Measurements from ENCODE around the gene UNC119B. TPM values are rescaled to one million over a fixed set of nuclear protein-coding genes. Genes with fewer than 3 reads are reported as not detected.
"Not testable (repeated sequence)": the region's sequence is repeated elsewhere in the genome, so short reads cannot be mapped to it uniquely, and the experiment has no call there.

The UNC119B gene
- 23.8 TPM for polyA plus RNA-seq (2013, experiment 1 of 2; ENCODE audit: insufficient read length)
- polyA plus RNA-seq (2013, experiment 2 of 2; ENCODE audit: insufficient read length) = 15.2 TPM

DNA sequence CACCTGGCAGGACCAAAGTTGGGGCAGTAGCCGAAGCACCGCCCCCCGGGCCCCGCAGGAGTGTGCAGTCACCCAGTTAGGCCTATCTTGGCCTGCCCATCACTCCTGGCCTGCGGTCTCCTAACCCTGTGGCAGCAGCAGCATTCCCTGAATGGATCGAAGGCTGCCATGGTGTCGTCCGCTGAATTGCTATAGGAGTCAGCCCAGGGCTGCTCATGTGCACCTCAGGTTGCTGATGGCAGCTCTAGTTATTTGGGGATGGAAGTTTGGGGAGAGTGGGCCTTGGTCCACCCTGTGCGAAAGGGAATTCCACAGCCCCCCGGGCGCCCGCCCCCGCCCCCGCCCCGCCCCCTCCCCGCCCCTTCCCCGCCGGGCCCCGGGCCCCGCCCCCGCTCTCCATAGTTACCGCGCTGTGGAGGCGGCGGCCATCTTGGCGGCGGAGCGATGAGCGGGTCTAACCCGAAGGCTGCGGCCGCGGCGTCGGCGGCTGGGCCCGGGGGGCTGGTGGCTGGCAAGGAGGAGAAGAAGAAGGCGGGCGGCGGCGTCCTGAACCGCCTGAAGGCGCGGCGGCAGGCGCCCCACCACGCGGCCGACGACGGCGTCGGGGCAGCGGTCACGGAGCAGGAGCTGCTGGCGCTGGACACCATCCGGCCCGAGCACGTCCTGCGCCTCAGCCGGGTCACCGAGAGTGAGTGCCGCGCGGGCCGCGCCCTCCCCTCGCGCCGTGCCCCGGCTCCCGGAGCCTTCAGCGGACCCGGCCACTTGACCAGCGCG, at the start of gene UNC119B:
Gene UNC119B (plus strand): TSS at position 428 of the 774 bp plus-strand sequence. CDS start 17 bp downstream, at position 445.
- peak; percentile 61 for DNase-seq

DNA sequence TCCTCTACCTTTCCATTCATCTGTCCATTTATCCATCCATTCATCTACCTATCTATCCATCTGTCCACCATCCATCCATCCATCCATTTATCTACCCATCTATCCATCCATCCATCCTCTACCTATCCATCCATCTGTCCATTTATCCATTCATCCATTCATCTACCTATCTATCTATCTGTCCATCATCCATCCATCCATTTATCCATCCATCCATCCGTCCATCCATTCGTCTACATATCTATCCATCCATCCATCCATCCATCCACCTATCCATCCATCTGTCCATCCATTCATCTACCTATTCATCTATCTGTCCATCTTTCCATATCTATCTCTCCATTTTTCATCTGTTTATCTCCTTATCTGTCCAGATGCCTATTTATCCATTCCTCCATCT, 48.8 kb upstream of the UNC119B start:
- DNase-seq = no peak

DNA sequence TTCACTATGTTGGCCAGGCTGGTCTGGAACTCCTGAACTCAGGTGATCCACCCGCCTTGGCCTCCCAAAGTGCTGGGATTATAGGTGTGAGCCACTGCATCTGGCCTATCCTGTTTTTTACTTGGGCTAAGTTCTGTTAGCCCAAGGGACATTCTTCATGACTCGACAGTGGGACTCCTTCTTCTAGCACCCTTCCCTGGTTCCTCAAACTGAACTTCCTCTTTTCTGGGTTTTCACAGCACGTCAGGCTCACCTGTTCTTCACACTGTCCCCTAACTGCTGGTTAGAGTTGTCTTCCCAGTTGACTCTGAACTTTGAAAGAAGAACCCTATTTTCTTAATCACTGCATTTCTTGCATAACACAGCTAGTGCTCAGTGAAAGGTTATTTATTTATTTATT, 47.4 kb upstream of the UNC119B start:
- no peak for DNase-seq

DNA sequence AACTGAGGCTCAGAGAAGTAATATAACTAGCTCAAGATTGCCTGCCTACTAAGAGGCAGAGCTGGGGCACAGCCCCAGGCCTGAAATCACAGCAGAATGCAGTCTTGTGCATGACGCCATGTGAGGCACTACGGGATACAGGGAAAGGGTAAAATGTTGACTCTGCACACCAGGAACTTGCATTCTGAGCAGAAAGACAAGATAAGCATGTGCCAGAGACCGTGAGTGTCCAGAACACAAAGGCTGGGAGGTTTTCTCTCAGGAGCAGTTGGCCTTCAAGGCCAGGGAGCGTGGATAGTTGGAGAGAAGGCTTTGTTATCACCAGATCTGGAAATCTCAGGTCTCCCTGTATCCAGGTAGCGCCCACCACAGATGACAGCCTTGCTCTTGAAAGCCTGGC, 46.5 kb upstream of the UNC119B start:
- no peak for DNase-seq

DNA sequence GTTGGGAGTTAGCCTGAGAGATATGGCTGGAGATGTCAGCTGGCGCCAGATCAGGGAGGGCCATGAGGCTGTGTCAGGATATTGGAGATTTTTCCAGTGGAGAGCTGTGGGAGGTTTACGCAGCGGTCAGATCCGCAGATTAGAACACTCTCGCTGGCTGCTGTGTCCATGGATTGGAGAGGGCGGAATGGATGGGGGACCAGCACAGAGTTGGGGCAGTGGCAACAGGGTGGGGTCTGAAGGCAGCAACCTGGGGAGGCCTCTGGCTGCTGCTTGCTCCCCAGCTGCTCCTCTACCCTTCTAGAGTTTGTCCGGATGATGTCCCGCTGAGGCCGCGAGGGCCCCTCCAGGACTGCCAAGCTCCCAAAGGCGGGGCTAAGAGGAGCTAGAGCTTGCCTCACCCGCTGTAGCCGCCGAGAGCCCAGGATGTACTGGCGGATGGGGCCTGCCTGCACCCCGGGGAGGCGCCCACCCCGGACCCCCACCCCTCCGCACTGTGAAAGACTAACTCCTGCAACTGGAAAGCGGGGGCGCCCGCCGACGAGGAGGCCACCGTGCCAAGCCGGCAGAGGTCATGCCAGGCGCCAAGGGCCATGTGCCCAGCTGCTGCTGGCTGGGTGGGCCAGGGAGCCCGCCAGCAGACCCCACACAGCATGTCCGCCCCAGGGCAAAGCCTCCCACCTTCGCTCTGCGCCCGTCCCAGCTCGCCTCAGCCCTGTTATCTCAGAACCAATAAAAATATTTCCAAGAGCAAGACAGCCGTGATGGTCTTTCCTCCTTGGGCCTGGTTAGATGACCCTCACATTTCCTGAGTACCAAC, 43.5 kb upstream of the UNC119B start:
- DNase-seq = no peak

DNA sequence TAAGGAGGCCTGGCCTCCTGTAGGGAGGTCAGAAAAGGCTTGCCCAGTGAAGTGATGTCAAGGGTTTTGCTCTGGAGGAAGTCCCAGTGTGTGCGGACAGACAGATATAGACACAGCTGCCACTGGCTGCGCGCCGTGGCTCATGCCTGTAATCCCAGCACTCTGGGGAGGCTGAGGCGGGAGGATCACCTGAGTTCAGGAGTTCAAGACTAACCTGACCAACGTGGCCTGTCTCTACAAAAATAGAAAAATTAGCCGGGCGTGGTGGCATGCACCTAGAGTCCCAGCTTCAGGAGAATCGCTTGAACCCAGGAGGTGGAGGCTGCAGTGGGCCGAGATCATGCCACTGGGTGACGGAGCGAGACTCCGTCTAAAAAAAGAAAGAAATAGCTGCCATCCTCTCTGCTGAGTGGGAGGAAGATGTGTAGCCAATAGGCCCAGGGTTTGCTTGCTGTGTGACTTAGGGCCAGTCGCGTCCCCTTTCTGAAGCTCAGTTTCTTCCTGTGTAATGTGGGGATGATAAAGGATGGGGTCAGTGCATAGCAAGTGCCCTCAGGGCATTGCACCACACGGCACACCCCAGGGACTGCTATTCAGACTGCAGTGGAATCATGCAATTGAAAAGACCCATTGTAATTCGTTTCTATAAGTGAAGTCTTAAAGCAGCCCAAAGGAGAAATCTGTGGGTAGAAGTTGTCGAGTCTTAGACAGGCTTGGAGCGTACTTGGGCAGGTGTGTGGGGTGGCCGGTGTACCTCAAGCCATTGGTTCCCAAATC, 42.0 kb upstream of the UNC119B start:
- no peak for DNase-seq

DNA sequence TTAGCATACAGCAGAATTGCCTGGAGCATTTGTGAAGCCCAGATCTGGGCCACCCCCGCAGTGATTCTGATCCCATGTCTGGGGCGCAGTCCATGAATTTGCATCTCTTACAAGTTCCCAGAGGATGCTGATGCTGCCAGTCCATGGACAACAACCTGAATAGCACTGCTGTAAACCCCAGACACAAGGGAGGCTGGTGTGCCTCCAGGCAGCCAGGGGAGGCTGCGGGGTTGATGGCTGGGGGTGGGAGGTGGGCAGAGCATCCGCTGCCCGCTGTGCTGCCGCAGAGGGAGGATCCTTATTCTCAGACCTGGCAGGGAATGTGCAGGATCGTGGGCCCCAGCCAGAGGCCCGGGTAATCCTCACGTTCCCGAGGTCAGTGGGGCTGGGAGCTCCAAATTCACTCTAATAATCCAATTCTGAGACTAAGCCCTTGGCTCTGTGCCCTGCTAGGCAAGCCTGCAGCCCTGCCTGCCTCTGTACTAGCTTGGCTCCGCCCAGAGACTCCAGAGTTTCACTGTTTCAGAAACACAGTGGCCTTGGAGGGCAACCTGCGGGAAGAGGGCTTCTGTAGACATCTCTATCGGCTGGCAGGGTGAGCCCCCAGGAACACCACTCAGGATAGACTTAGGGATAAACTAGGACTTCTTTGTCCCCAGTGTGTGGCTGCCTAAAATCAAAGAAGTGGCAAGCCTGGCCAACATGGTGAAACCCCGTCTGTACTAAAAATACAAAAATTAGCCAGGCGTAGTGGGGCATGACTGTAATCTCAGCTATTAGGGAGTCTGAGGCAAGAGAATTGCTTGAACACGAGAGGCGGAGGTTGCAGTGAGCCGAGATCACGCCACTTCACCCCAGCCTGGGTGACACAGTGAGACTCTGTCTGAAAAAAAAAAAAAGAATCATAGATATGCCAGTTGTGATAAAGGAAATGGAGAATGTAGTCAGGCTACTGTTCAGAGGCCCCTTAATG, 41.1 kb upstream of the UNC119B start:
- no peak for DNase-seq

DNA sequence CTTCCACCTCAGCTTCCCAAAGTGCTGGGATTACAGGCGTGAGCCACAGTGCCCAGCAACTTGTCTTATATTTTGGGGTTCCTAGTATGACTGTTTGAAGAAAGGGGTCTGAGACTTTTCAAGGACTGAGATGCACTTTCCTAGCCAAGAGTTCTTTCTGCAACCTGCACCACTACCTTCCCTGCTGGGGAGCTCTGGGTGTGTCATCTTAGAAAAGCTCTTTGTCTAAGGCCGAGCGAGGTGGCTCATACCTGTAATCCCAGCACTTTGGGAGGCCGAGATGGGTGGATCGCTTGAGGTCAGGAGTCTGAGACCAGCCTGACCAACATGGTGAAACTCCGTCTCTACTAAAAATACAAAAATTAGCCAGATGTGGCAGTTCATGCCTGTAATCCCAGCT, 40.0 kb upstream of the UNC119B start:
- DNase-seq = not testable (repeated sequence)

DNA sequence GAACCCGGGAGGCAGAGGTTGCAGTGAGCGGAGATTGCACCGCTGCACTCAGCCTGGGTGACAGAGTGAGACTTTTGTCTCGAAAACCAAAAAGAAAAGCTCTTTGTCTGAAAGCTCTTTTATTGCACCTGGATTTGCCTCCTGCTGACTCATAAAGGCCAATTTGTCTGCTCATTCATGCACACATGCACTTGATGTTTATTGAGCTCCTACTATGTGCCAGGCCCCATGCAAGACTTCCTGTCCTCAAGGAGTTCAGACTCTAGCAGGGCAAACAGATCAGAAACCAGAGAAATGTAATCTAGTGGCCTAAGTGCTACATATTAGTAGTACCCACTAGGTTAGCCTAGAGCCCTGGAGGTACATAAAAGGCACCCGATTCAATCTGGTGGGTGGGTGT, 39.6 kb upstream of the UNC119B start:
- DNase-seq = no peak

DNA sequence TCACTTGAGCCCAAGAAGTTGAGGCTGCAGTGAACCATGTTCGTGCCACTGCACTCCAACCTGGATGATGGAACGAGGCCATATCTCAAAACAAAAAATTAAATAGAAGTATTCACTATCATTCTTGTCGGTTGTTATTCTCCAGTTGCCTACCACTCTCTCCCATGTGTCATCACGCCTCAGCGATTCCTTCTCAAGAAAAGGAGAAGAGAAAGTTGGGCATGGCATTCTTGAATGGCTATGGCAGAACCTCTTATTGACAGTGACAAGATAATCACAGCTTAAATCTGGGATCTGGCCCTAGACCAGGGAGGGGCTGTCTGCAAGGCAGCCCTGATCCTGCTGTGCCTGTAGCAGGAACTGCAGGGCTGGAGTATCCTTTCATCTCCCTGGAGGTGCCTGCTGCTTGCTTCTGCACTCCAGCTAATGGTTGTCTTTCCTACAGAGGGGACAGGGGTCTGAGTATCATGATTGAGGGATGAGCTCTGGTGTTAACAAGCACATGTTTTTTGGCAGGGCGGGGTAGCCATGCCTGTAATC, 36.1 kb upstream of the UNC119B start:
- DNase-seq = no peak

DNA sequence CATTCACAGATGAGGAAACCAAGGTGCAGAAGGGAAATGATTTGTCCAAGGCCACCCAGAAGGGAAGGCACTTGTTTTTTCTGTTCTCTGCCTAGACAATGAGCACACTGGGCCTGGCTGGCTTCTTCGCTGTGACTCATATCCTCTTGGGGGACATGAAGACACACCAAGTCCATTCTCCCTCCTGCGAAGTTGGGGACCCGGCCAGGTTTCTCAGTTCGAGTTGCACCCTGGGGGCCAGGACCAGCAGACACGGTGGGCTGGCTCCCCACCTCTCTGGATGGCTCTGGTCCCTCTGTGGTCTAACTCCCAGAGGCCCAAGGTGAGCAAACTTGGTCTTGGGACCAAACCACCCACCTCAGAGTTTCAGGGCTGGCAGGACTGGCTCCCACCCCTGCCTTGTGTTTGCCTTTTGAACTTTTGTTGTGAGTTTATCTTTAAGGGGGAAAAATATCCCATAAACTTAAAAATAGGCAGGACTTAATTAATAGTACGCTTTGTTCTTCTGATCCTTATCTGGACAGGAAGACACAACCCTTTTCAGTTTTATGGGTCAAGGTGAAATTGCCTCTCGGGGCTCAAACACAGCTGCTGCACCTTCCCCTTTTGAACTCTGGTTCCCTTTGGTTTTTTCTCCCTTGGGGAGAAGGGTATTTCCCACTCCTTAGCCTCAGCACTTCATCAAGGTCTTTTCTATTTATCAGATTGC, 32.3 kb upstream of the UNC119B start:
- peak; percentile 49 for DNase-seq

DNA sequence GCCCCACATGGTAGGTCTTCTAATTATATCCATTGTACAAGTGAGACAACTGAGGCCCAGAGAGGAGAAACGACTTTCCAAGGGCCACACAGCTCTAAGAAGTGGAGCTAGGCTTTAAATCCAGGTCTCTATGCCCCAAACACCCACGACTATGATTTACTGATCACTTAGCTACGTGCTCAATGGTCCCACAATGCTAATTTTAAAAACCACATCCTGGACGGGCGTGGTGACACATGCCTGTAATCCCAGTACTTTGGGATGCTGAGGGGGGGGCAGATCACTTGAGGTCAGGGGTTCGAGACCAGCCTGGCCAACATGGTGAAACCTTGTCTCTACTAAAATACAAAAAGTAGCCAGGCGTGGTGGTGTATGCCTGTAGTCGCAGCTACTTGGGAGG, 31.7 kb upstream of the UNC119B start:
- DNase-seq = no peak

DNA sequence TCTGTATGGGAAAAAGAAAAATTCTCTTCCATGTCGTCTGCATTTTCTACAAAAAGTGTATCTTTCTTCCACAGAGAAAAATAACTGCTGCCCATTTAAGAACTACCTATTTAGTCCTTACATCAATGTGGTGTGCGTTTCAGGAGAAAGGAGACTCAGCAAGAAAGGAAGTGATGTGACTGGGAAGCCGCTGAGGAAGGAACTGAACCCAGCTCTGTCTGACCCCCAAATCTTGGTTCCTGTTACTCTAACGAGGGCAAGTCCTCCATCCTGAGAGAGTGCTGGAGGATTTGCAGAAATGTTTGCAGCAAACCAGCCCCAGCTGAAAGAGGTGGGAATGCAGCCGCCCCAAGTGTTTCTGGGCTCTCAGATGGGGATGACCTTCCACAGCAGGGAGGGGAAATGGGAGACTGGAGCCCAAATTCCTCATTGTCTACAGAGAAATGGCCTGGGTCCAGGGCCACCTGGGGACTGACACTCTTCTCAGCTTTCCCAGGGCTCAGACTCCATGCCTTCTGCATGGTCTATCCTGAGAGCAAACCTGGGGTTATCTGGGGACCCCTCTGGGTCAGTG, 30.0 kb upstream of the UNC119B start:
- no peak for DNase-seq

DNA sequence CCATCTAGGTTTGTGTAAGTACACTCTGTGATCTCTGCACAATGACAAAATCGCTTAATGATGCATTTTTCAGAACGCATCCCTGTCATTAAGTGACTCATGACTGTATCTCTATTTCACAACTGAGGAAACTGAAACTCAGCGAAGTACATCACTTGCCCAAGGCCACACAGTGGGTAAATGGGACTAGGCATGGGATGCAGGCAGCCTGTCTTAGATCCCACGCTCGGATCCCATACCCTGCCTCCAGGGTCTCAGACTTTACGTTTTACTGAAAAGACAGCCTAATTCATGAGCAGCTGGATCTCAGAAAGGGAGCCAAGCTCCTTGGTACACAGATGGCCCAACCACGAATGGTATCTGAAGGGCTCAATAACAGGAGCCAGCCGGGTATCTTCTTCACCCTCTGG, 25.7 kb upstream of the UNC119B start:
- DNase-seq = no peak

DNA sequence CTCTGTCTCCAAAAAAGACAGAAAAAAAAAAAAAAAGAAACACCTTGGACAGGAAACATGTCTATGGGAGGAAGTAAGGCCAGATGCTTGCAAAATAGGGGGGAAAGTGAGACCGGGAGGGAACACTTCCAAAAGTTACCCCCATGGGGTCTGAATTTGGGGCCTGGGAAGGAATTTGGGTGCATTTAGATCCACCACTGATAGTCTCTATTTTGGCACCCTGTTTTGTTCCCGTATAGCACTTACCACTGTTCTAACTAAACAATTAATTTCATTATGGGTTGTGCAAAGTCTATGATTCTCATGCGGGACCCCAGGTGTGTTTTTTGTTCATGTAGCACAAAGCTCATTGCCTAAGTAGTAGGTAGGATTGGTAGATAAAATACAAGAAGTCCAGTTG, 24.7 kb upstream of the UNC119B start:
- DNase-seq = no peak

DNA sequence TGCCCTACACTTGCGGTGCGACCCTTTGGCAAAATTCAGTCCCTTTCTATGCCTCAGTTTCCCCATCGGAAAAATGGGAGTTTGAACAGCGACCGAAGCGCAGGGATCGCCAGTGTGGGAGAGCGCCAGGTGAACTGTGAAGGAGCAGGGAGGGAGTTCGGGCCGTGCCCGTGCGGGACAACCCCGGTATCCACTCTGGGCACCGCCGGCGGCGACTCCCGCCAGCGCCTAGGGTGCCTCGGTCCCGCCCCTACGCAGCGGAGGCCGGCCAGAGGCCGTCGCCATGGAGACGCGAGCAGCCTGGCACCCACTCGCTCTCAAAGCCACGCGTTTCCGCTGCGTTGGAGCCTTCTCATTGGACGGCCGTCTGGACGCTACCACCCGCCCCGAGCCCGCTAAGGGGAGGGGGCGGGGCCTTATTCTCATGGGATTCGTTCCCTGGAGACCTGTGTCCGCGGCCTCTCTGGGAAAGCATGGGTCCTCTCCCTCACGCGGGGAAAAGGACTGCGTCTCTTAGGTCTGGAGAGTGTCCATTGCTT, 24.0 kb upstream of the UNC119B start:
- peak; percentile 98 for DNase-seq

DNA sequence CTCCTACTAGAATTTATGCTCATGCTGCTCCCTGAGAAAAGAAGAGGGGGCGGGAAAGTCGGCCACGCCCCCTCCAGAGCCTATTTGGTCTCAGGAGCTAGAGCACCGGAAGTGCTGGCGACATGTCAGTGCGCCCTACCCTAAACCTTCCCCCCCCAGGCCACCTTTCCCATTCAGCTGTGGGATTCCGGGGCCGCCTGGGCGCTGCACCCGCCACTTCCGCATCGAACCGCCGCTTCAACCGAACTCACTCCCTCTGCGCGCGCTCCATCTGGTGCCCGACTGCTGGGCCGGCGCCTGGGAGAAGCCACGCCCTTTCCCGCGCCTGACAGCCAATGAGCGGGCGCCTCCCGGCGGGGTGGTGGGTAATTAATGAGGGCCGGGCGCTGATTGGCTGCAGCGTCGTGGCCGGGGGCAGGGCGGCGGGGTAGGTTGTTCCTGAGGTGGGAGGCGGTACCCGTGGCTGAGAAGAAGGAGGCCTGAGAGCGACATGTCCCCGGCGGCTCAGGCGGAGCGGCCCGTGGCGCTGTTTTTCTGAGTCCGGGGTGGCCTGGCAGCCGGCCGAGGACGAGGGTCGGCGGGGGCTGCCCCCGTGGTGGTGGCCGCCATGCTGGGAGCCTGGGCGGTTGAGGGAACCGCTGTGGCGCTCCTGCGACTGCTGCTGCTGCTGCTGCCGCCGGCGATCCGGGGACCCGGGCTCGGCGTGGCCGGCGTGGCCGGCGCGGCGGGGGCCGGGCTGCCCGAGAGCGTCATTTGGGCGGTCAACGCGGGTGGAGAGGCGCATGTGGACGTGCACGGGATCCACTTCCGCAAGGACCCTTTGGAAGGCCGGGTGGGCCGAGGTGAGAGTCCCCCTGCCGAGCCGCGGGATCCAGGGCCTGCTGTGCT, 23.3 kb upstream of the UNC119B start, which contains the start of gene MLEC:
Gene MLEC (plus strand): TSS at position 460 of the 888 bp plus-strand sequence. CDS start 148 bp downstream, at position 608.
- peak; percentile 97 for DNase-seq

DNA sequence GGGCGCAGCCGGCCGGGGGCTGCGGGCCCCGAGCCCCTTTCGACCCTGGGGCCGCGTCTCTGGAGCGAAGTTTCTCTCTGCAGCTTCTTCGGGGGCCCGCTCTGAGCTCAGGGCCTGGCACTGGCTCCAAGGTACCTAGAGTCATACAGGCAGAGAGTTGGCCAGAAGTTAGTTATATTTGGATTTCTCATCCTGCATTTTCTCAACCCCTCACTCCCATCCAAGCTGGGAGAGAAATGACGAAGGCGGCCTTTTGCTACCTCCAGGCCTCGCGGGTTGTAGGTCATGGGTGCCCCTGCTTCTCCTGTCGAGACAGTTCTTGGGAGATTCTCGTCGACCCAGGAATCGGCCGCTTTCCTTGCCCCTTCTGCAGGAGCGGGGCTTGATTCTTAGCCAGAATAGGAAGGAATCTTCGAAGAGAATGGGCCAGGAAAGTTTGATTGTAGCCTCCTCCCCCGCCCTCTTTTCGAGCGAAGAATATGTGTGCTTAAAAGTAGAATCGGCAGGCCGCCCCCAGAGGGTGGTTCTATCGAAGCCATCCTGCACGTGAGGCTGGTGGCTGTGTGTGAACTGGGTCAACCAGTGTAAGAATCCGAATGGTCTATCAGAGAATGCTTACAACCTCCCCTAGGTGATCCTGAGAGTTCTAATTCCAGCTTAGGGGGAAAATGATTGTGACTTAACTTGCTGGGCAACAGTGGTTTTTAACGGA, 22.5 kb upstream of the UNC119B start:
- peak; percentile 31 for DNase-seq
